IPS-18a (cell line): ENCODE data around the gene ARHGAP6.

Experiments
- H3K27ac ChIP-seq: one replicate; pipeline ENCODE4 v1.5.1; 2013; ENCODE audit warnings: low read length
- H3K27me3 ChIP-seq: one replicate; pipeline ENCODE4 v1.6.1; 2013; ENCODE audit warnings: mild to moderate bottlenecking, low read length; ENCODE audit not compliant: control insufficient read depth, insufficient read depth
- H3K36me3 ChIP-seq: one replicate; pipeline ENCODE4 v1.6.1; 2013; ENCODE audit warnings: low read depth, low read length; ENCODE audit not compliant: control insufficient read depth
- H3K4me1 ChIP-seq: one replicate; pipeline ENCODE4 v1.6.1; 2013; ENCODE audit warnings: low read depth, low read length; ENCODE audit not compliant: control insufficient read depth
- H3K4me3 ChIP-seq: one replicate; pipeline ENCODE4 v1.5.1; 2013; ENCODE audit warnings: low read length
- H3K9ac ChIP-seq: one replicate; pipeline ENCODE4 v1.6.1; 2013; ENCODE audit warnings: mild to moderate bottlenecking, low read length, moderate library complexity
- H3K9me3 ChIP-seq: one replicate; pipeline ENCODE4 v1.6.1; 2013; ENCODE audit warnings: low read depth, low read length; ENCODE audit not compliant: control insufficient read depth

Gene ARHGAP6

DNA sequence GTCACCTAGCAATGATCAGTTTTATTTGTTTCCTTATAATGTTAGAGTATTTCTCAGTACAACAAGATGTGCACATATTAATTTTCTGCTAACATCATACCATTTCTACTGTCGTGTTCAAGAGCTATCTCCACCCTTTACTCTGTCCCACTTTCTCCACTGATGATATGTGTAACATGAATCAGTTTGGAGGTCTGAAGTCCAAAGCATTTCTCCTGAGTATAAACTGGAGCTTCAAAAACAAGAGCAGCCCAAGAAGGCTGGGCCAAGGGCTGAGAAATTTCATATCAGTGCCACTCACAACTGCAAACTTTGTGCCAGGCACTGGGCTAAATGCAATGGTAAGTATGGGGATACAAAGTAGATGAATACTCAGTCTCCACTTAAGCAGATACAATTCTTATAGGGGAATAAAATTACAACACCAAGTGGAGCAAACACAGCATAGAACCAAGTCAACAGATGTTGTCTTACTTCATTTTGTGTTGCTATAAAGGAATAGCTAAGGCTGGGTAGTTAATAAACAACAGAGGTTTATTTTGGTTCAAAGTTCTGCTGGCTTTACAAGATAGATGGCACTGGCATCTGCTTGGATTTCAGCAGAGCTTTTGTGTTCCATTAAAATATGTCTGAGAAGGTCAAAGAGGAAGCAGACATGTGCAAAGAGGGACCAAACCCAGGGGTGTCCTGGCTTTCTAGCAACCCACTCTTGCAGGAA lies 328.3 kb downstream of the ARHGAP6 start:
- Histone ChIP-seq H3K27me3 (no peaks in the 10 kb centered on the region), H3K4me1 (no peaks in the 10 kb centered on the region), H3K27ac (no peak overlapping the region), H3K4me3 (no peak overlapping the region), H3K36me3 (no peaks in the 10 kb centered on the region), H3K9me3 (no peaks in the 10 kb centered on the region), H3K9ac (no peak overlapping the region)

DNA sequence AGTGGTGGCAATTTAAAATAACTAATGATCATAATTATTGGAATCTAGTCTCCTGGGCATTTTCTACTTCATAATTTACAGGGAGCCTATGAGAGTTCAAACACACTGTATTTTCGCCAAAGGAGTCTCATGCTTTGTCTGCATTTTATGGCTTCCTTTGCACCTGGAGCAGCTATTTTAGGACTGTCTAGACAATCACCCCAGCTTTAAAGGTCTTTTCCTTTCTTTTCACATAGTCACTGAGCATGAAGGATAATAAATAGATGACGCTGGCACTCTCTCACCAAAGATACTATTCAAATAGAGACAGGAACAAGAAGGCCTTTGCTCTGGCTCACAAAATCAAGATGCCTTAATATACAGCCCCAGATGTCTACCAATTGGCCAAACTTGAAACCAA lies 329.5 kb downstream of the ARHGAP6 start:
- no peak overlapping the region for H3K4me3 ChIP-seq
- H3K27me3 ChIP-seq, result no peaks in the 10 kb centered on the region
- no peak overlapping the region for H3K27ac ChIP-seq
- H3K36me3 ChIP-seq, result no peaks in the 10 kb centered on the region
- H3K9me3 ChIP-seq, result no peaks in the 10 kb centered on the region
- no peaks in the 10 kb centered on the region for H3K4me1 ChIP-seq
- H3K9ac ChIP-seq, result no peak overlapping the region

DNA sequence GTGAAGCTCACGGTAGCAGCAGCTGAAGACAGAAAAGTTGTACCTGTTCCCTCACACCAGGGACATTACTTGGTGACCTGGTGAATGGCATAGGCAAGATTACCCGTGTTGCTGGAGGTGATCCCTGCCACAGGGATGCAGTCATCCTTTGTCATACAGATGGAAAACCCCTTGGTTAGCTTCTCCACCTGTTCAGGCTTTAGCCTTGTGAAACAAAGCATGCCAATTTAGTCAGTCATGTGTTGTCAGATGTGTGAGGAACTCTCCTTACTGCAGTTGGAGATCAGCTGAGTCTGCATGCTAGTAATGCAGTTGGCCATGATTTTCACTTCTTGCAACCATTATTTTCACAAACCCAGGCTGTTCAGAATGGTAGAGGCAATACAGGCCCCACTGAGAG lies 331.6 kb downstream of the ARHGAP6 start:
- no peaks in the 10 kb centered on the region for H3K36me3 ChIP-seq
- no peak overlapping the region for H3K27ac ChIP-seq
- H3K9me3 ChIP-seq, result no peaks in the 10 kb centered on the region
- H3K27me3 ChIP-seq, result no peaks in the 10 kb centered on the region
- no peak overlapping the region for H3K4me3 ChIP-seq
- no peak overlapping the region for H3K9ac ChIP-seq
- no peaks in the 10 kb centered on the region for H3K4me1 ChIP-seq

DNA sequence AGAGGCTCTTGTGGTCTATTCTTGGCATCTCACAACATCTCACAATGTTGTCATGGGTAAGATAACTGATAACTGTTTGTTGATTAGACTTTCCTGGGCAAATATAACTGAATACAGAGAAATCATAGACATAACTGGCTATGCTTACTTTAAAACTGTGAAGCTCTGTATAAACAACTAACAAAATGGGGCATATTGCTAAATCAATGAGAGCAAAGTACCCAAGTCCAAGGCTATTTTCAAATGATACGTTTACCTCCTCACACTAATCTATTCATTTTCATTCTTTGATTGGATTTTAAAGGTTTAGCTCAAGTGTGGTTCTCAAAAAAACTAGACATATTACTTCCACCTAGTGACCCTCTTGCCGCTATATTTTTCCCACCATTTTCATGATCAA lies 333.9 kb downstream of the ARHGAP6 start:
- no peaks in the 10 kb centered on the region for H3K36me3 ChIP-seq

DNA sequence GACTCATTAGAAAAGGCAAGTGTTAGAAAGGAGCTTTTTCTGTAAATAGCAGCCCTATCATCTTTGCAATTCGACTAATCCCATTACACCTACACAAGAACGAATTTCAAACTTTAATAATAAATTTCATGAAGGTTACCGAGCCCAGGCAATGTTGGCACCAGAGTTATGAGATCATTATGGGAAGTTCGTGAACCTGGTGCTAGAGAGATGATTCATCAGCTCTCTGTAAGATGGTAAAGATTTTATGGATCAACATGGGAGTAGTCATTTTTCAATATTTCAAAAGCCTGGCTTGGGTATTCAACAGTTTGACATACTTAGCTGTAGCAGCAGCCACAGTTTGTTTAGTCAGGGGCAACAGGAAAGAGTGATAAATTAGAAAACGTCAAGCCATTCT lies 336.7 kb downstream of the ARHGAP6 start:
- Histone ChIP-seq H3K27ac (no peak overlapping the region), H3K4me1 (no peaks in the 10 kb centered on the region), H3K27me3 (no peaks in the 10 kb centered on the region), H3K9ac (no peak overlapping the region), H3K9me3 (no peaks in the 10 kb centered on the region), H3K4me3 (no peak overlapping the region), H3K36me3 (no peaks in the 10 kb centered on the region)

More for the DNA sequence above, 333.9 kb downstream of the ARHGAP6 start:
- no peak overlapping the region for H3K4me3 ChIP-seq
- no peak overlapping the region for H3K9ac ChIP-seq
- H3K9me3 ChIP-seq, result no peaks in the 10 kb centered on the region
- no peaks in the 10 kb centered on the region for H3K27me3 ChIP-seq
- no peak overlapping the region for H3K27ac ChIP-seq
- H3K4me1 ChIP-seq, result no peaks in the 10 kb centered on the region

DNA sequence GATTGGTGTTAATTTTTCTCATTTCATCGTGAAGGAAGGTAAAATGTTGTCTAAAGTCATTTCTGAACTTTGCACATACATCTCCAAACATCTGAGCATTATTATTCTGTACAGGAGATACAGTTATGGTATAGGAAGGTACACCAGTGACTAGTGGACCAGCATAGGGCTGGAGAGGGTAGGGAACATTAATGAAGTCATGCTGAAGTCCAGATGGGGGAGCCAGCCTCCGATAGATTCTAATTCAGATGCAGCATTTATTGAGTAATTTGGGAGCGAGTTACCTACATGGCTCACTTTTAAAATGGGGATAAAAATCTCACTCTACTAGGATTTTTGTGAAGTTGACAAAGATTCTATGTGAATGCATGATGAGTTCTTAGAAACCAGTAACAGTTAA lies 337.6 kb downstream of the ARHGAP6 start:
- H3K4me1 ChIP-seq, result no peaks in the 10 kb centered on the region
- no peak overlapping the region for H3K9ac ChIP-seq
- no peaks in the 10 kb centered on the region for H3K9me3 ChIP-seq
- no peaks in the 10 kb centered on the region for H3K27me3 ChIP-seq
- H3K27ac ChIP-seq, result no peak overlapping the region
- H3K4me3 ChIP-seq, result no peak overlapping the region
- no peaks in the 10 kb centered on the region for H3K36me3 ChIP-seq

DNA sequence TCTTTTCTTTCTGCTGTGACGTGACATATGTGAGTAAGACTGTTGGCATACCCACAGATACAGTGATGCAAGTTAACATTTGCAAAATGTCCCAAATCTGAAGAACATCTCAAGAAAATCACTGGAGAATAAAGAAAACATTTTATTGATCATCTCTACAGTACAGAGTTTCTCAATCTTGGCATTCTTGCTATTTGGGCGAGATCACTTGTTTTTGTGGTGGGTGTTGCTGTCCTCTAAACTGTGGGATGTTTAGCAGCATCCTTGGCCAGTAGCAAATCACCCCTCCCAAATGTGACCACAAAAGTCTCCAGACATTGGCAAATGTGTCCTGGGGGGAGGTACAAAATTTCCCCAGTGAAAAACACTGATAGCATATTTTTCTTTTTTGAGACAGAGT lies 343.7 kb downstream of the ARHGAP6 start:
- H3K27ac ChIP-seq, result no peak overlapping the region
- H3K9me3 ChIP-seq, result no peaks in the 10 kb centered on the region
- H3K4me3 ChIP-seq, result no peak overlapping the region
- no peak overlapping the region for H3K9ac ChIP-seq
- no peaks in the 10 kb centered on the region for H3K36me3 ChIP-seq
- H3K27me3 ChIP-seq, result no peaks in the 10 kb centered on the region
- no peaks in the 10 kb centered on the region for H3K4me1 ChIP-seq

DNA sequence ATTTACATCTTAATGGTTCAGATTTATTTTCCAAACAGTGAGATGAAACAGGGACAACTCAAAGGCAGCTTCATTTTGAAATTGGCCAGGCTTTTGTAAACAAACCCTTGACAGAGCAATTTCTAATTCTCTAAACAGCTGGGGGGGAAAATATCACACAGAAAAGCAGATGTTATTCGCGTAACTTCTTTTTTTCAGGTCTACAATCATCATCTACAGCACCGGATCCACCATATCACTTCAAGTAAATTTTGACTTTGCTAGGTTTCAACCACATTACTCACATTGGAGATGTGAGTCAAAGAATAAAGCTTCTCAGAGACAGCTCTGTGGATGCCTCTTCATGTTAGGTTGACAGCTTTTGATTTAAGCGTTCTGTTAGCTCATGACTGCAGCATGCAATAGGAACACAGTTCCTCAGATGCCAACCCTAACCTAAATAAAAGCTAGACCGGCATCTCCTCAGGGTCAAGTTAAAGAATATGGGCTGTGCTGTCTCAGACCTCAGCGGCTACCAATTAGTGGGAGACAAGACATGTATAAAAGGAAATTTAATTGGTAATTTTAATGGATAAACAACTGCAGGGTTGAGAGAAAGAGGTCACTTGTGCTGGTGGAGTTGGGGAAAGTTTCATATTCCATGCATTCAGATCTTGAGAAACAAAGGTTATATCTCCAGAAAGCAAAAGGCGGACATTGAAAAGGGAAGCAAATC lies 345.8 kb downstream of the ARHGAP6 start:
- Histone ChIP-seq H3K9ac (no peak overlapping the region), H3K4me1 (no peaks in the 10 kb centered on the region), H3K27ac (no peak overlapping the region), H3K27me3 (no peaks in the 10 kb centered on the region), H3K36me3 (no peaks in the 10 kb centered on the region), H3K9me3 (no peaks in the 10 kb centered on the region), H3K4me3 (no peak overlapping the region)

DNA sequence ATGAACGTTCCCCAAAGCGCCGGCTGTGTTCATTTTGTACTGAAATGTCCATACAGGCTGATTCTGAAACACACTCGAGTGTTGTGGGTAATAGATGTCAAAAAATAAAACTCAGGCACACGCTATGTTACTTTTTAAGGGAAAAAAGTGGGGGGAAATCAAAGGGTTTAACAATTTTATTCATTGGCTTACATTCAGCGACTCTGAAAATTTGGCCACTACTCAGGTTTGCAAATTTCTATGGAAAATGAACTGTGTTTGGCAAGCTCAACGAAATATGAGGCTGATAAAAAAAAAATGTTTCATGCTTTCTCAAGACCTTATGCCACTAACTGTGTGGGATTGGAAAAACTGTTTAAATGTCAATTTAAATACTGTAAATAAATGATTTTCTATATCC lies 354.0 kb downstream of the ARHGAP6 start:
- no peaks in the 10 kb centered on the region for H3K4me1 ChIP-seq
- no peaks in the 10 kb centered on the region for H3K27me3 ChIP-seq
- no peaks in the 10 kb centered on the region for H3K9me3 ChIP-seq
- H3K9ac ChIP-seq, result no peak overlapping the region
- H3K4me3 ChIP-seq, result no peak overlapping the region
- H3K27ac ChIP-seq, result no peak overlapping the region
- no peaks in the 10 kb centered on the region for H3K36me3 ChIP-seq

DNA sequence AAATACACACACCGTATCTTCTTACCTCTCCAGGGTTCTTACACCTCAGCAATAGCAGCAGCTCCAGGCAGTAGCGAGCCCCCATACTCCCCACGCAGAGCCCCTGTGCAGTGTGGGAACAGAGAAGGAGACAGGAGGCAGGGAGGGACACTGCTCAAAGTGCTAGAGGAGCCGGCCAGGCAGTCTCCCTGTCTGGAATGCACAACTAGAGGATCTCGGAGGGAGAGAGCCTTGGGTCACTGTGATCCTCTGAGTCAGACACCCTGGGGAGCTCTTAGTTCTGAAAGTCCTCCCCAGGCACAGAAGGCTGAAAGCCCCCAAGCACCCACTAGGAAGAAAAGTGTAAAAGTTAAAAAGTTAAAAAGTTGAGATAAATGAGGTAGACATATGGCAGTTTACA lies 356.5 kb downstream of the ARHGAP6 start:
- no peaks in the 10 kb centered on the region for H3K27me3 ChIP-seq
- peak overlapping the region; percentile 9 for H3K27ac ChIP-seq
- H3K9me3 ChIP-seq, result no peaks in the 10 kb centered on the region
- H3K4me3 ChIP-seq, result no peak overlapping the region
- H3K4me1 ChIP-seq, result peaks cover 10% of the 10 kb centered on the region
- no peaks in the 10 kb centered on the region for H3K36me3 ChIP-seq
- no peak overlapping the region for H3K9ac ChIP-seq

DNA sequence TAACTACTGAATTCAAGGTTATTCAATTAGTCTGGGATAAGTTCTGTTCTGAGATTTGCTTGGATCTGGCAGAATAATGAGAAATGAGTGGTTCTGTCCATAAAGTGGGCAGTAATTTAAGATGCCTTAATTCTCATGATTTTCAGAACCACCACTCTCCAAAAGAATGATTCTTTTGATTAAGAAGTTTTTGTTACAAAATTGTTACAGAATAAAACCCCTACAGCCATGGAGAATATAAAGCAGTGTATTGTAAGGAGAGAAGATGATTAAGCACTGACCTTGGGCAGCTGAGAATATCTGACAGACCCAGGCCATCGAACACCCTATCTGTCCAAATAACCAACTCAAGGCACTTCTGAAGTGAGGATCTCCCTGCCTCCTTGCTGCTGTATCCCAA lies 360.1 kb downstream of the ARHGAP6 start:
- Histone ChIP-seq H3K4me3 (no peak overlapping the region), H3K36me3 (no peaks in the 10 kb centered on the region), H3K9me3 (no peaks in the 10 kb centered on the region), H3K9ac (no peak overlapping the region), H3K27ac (no peak overlapping the region), H3K4me1 (peaks cover 10% of the 10 kb centered on the region), H3K27me3 (no peaks in the 10 kb centered on the region)

DNA sequence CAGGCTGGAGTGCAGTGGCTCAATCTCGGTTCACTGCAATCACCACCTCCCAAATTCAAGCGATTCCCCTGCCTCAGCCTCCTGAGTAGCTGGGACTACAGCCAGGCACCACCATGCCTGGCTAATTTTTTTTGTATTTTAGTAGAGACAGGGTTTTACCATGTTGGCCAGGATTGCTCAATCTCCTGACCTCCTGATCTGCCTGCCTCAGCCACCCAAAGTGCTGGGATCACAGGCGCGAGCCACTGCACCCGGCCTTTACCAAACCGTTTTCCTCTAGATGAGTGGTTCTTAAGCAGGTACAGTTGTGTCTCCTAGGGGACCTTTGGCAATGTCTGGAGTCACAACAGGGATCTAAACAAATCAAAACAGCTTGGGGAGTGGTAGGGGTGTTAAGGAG lies 360.9 kb downstream of the ARHGAP6 start:
- Histone ChIP-seq H3K4me1 (peaks cover 10% of the 10 kb centered on the region), H3K27me3 (no peaks in the 10 kb centered on the region), H3K27ac (no peak overlapping the region), H3K4me3 (no peak overlapping the region), H3K9me3 (no peaks in the 10 kb centered on the region), H3K36me3 (no peaks in the 10 kb centered on the region), H3K9ac (no peak overlapping the region)
